Uterus (tissue), 2 donors: ENCODE measurements around the gene ATXN10.

ENCODE experiments used
- CTCF ChIP-seq, 4 experiments: fragments of 200-600 bp in 2 of 4; fragments of 450-650 bp in 2 of 4; sonication (generic) in 2 of 4; IDR thresholded peaks; one replicate each; pipeline ENCODE4 v1.5.1; 2016 to 2019; ENCODE audit warnings: antibody characterized with exemption in 4 of 4, mild to moderate bottlenecking in 2 of 4, moderate library complexity in 1 of 4
- POLR2A ChIP-seq, 2 donors: fragments of 450-650 bp; IDR thresholded peaks; one replicate each; pipeline ENCODE4 v1.6.1; 2016; ENCODE audit warnings: antibody characterized with exemption in 2 of 2, mild to moderate bottlenecking in 1 of 2, moderate library complexity in 1 of 2

DNA sequence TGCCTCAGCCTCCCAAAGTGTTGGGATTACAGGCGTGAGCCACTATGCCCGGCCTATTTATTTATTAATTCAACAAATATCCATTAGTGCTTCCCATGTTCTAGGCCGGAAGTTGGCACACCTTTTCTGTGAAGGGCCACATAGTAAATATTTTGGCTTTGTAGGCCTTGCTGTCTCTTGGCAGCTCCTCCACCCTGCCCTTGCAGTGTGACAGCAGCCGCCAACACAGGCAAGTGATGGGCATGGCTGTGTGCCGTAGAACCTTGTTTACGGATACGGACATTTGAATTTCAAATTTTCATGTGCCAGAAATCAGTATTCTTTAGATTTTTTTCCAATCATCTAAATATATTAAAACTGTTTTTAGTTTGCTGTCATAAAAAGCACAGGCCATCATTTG, 165.9 kb downstream of the ATXN10 start:
- TF ChIP-seq POLR2A (IDR thresholded peaks at IDR 0.05) (no peak), CTCF (IDR thresholded peaks at IDR 0.05) (no peak)
